ENCODE results near the gene ACOD1.

DNA sequence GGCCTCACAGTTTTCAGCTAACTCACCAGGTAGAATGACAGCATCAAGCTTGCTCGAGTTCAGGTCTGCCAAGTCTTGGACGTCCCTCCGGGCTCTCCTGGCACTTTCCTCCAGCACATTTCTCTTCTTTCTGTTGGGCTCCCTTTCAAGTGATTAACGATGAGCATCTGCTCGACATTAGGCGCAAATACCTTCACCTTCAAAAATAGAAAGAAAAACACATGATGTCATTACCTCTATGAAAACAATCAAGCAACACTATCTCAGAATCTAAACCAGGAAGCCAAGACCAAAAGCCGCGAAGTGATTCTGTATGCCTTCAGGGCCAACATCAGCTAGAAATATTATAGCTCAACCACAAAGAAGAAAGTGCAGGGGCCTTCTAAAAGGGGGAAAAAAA, 28.2 kb downstream of the ACOD1 start:
- TF ChIP-seq, protein P1, sequence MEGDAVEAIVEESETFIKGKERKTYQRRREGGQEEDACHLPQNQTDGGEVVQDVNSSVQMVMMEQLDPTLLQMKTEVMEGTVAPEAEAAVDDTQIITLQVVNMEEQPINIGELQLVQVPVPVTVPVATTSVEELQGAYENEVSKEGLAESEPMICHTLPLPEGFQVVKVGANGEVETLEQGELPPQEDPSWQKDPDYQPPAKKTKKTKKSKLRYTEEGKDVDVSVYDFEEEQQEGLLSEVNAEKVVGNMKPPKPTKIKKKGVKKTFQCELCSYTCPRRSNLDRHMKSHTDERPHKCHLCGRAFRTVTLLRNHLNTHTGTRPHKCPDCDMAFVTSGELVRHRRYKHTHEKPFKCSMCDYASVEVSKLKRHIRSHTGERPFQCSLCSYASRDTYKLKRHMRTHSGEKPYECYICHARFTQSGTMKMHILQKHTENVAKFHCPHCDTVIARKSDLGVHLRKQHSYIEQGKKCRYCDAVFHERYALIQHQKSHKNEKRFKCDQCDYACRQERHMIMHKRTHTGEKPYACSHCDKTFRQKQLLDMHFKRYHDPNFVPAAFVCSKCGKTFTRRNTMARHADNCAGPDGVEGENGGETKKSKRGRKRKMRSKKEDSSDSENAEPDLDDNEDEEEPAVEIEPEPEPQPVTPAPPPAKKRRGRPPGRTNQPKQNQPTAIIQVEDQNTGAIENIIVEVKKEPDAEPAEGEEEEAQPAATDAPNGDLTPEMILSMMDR (IDR thresholded peaks at IDR 0.05; ENCODE audit: low read depth, low read length): no peak
- no peak for TF ChIP-seq EZH2phosphoT487 (IDR thresholded peaks at IDR 0.05; ENCODE audit: low read depth)
